K562 (cell line): ENCODE data around the gene C4A. TPM values are rescaled to one million over a fixed set of nuclear protein-coding genes. Genes with fewer than 3 reads are reported as not detected.

Source experiments
- ATF7 ChIP-seq: fragments of 450-650 bp; IDR thresholded peaks from 2 replicates; pipeline ENCODE4 v1.7.1; 2014; ENCODE audit warnings: mild to moderate bottlenecking, moderate library complexity
- CBX2 ChIP-seq: fragments of 200-600 bp; sonication (generic); IDR thresholded peaks from one replicate; pipeline ENCODE4 v1.6.1; 2012; ENCODE audit warnings: mild to moderate bottlenecking, low read length, inconsistent platforms; ENCODE audit not compliant: insufficient read depth, poor library complexity, severe bottlenecking
- GTF2A2 ChIP-seq: IDR thresholded peaks from 2 replicates; pipeline ENCODE4 v1.6.1; 2016; ENCODE audit warnings: mild to moderate bottlenecking, missing genetic modification characterization, missing compliant biosample characterization
- HEY1 ChIP-seq: fragments of 250-450 bp; sonication (Bioruptor Pico); IDR thresholded peaks from 2 replicates; pipeline ENCODE4 v1.5.0; 2020; ENCODE audit warnings: mild to moderate bottlenecking, moderate library complexity, borderline replicate concordance
- HMG20A ChIP-seq: fragments of 450-650 bp; formaldehyde crosslinking; conservative IDR thresholded peaks from 2 replicates; pipeline ENCODE4 v1.4.0; 2020; ENCODE audit warnings: mild to moderate bottlenecking, mixed read lengths
- KAT2B ChIP-seq: IDR thresholded peaks from one replicate; pipeline ENCODE4 v1.6.1; 2012; ENCODE audit warnings: low read depth, mild to moderate bottlenecking, control low read depth, inconsistent platforms, low read length, moderate library complexity
- KAT7 ChIP-seq: sonication (generic); formaldehyde crosslinking; IDR thresholded peaks from 2 replicates; pipeline ENCODE4 v1.8.0; 2022; ENCODE audit warnings: missing genetic modification reagents, mild to moderate bottlenecking, borderline replicate concordance
- PRMT5 ChIP-seq: sonication (generic); formaldehyde crosslinking; IDR thresholded peaks from 2 replicates; pipeline ENCODE4 v1.5.0; 2020; ENCODE audit warnings: missing genetic modification reagents
- PURB ChIP-seq: sonication (generic); formaldehyde crosslinking; IDR thresholded peaks from 2 replicates; pipeline ENCODE4 v1.9.0; 2021; ENCODE audit warnings: low read depth, mild to moderate bottlenecking, missing genetic modification reagents
- PYGO2 ChIP-seq: fragments of 450-650 bp; IDR thresholded peaks from 2 replicates; pipeline ENCODE4 v1.6.1; 2016; ENCODE audit warnings: mild to moderate bottlenecking, missing genetic modification characterization, moderate library complexity, missing compliant biosample characterization
- RBM17 ChIP-seq: fragments of 200-400 bp; formaldehyde crosslinking; IDR thresholded peaks from 2 replicates; pipeline ENCODE4 v1.6.1; 2017; ENCODE audit warnings: low read depth, mild to moderate bottlenecking, low read length, borderline replicate concordance
- RUNX1 ChIP-seq: sonication (generic); IDR thresholded peaks from 2 replicates; pipeline ENCODE4 v1.6.1; 2016; ENCODE audit warnings: antibody characterized with exemption, low read depth
- SAFB ChIP-seq: fragments of 200-400 bp; formaldehyde crosslinking; IDR thresholded peaks from 2 replicates; pipeline ENCODE4 v1.6.1; 2017; ENCODE audit warnings: low read depth, low read length, borderline replicate concordance
- SREBF2 ChIP-seq: sonication (generic); formaldehyde crosslinking; IDR thresholded peaks from 2 replicates; pipeline ENCODE4 v1.4.0; 2020; ENCODE audit warnings: mild to moderate bottlenecking, missing genetic modification reagents
- WHSC1 ChIP-seq: IDR thresholded peaks from one replicate; pipeline ENCODE4 v1.6.1; 2012; ENCODE audit warnings: low read length, control low read depth, inconsistent platforms
- ZNF431 ChIP-seq: sonication (generic); formaldehyde crosslinking; IDR thresholded peaks from 2 replicates; pipeline ENCODE4 v1.8.0; 2022; ENCODE audit warnings: mild to moderate bottlenecking, missing genetic modification reagents
- ZNF695 ChIP-seq: fragments of 450-650 bp; formaldehyde crosslinking; IDR thresholded peaks from 2 replicates; pipeline ENCODE4 v1.4.0; 2020; ENCODE audit warnings: mild to moderate bottlenecking, moderate library complexity
- polyA plus RNA-seq, 8 experiments: library from polyadenylated mRNA; depleted of rRNA in 4 of 8; stranded (reverse) in 5 of 8; unstranded in 3 of 8; fragments of >200 nt; fragmentation: Nextera tagmentation in 2 of 8; fragmentation: Illumina TruSeq in 1 of 8; extraction: Ambion mirVana in 2 of 8; extraction: Trizol in 1 of 8; gene quantifications; 2 replicates each; pipeline versions ENCODE4 v1.2.1 to v1.2.3, GENCODE V29; 2011 to 2014; ENCODE audit warnings: inconsistent platforms in 1 of 8, missing spikeins in 1 of 8
- total RNA-seq, 7 experiments: library from RNA; depleted of rRNA in 6 of 7; stranded (reverse); fragments of >200 nt in 6 of 7; fragmentation: Illumina TruSeq in 2 of 7; extraction: Trizol in 2 of 7; gene quantifications; 2 replicates each; pipeline versions ENCODE4 v1.2.1 to v1.2.3, GENCODE V29; 2011 to 2021; ENCODE audit warnings: low replicate concordance in 1 of 7
- TF ChIP-seq, protein P1 (sequence below): fragments of 250-450 bp; sonication (Bioruptor Pico); IDR thresholded peaks from 2 replicates; pipeline ENCODE4 v1.4.0; 2020; ENCODE audit warnings: borderline replicate concordance
- TF ChIP-seq, protein P2 (sequence below), 2 experiments: IDR thresholded peaks in 1 of 2; conservative IDR thresholded peaks in 1 of 2; 2 replicates each; pipeline ENCODE4 v1.6.1; 2016; ENCODE audit warnings: low read depth in 2 of 2, mild to moderate bottlenecking in 1 of 2, missing compliant biosample characterization in 1 of 2, missing genetic modification characterization in 1 of 2, moderate library complexity in 1 of 2
- TF ChIP-seq, protein P3 (sequence below): sonication (generic); formaldehyde crosslinking; IDR thresholded peaks from 2 replicates; pipeline ENCODE4 v1.8.0; 2022; ENCODE audit warnings: mild to moderate bottlenecking, missing genetic modification reagents
- TF ChIP-seq, protein P4 (sequence below): fragments of 250-450 bp; sonication (Bioruptor Pico); IDR thresholded peaks from 2 replicates; pipeline ENCODE4 v1.9.0; 2021; ENCODE audit warnings: mild to moderate bottlenecking
- TF ChIP-seq, protein P5 (sequence below), 2 experiments: fragments of 450-650 bp in 1 of 2; sonication (generic) in 1 of 2; formaldehyde crosslinking; conservative IDR thresholded peaks; 2 replicates each; pipeline versions ENCODE4 v1.4.0 to v1.8.1; 2020 to 2022; ENCODE audit warnings: mild to moderate bottlenecking in 1 of 2, missing genetic modification reagents in 1 of 2

The C4A gene
- total and polyA plus RNA-seq, 9 of the 15 experiments (the other 6 are each of a cell fraction or from before 2014, with no cell fraction given): 0.27 to 7.6 (median 5.0) TPM

DNA sequence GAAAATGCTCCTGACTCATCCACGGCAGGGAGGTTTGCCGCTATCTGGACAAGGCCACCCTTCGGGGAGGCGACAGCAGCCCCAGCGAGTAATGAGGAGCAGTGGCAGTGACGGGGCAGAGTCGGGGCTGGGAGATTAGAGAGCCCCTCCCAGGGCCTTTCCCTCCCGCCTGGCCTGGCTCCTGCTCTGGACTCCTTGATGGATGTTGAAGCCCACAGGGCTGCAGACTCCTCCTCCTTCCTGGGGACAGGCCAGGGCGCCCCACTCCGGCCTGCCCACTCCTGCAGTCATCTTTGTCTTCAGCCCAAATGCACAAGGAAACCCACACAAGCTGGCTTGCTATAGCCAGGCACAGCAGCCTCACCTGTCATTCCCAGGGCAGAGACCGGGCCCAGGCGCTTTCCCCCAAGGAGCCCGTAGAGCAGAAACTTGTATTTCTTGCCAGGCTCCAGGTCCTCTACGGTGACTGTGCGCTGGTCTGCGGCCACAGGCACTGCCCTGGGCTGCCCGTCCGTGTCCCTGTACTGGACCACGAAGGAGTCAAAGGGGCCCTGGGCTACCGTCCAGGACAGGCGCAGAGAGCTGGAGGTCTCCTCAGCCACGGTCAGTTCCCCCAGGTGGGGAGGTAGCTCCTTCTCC is 64.1 kb downstream of the C4A start (continued):
- TF ChIP-seq, protein P1, sequence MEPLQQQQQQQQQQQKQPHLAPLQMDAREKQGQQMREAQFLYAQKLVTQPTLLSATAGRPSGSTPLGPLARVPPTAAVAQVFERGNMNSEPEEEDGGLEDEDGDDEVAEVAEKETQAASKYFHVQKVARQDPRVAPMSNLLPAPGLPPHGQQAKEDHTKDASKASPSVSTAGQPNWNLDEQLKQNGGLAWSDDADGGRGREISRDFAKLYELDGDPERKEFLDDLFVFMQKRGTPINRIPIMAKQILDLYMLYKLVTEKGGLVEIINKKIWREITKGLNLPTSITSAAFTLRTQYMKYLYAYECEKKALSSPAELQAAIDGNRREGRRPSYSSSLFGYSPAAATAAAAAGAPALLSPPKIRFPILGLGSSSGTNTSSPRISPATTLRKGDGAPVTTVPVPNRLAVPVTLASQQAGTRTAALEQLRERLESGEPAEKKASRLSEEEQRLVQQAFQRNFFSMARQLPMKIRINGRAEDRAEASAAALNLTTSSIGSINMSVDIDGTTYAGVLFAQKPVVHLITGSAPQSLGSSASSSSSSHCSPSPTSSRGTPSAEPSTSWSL (CRISPR knock-in tag): no peak
- TF ChIP-seq PURB (no peak), ZNF695 (CRISPR knock-in tag) (no peak), PYGO2 (tag) (no peak), RBM17 (no peak), WHSC1 (no peak), CBX2 (no peak), HMG20A (no peak), GTF2A2 (0 out of 2 replicates have a peak, but pooled peaks have one; percentile 35), PRMT5 (CRISPR knock-in tag) (no peak), RUNX1 (no peak), KAT7 (CRISPR knock-in tag) (no peak; the same call in 1 of the 2 replicates), SAFB (no peak), KAT2B (no peak), ZNF431 (CRISPR knock-in tag) (no peak), ATF7 (peak; percentile 61; the same call in 1 of the 2 replicates), SREBF2 (CRISPR knock-in tag) (no peak), HEY1 (no peak)
- TF ChIP-seq, protein P2, sequence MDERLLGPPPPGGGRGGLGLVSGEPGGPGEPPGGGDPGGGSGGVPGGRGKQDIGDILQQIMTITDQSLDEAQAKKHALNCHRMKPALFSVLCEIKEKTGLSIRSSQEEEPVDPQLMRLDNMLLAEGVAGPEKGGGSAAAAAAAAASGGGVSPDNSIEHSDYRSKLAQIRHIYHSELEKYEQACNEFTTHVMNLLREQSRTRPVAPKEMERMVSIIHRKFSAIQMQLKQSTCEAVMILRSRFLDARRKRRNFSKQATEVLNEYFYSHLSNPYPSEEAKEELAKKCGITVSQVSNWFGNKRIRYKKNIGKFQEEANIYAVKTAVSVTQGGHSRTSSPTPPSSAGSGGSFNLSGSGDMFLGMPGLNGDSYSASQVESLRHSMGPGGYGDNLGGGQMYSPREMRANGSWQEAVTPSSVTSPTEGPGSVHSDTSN (CRISPR knock-in tag; IDR thresholded peaks at IDR 0.05; ENCODE audit: low read depth): no peak
- TF ChIP-seq, protein P2 (tag; conservative IDR thresholded peaks at IDR 0.05; ENCODE audit: low read depth): peak; percentile 62; the same call in 1 of the 2 replicates
- TF ChIP-seq, protein P3, sequence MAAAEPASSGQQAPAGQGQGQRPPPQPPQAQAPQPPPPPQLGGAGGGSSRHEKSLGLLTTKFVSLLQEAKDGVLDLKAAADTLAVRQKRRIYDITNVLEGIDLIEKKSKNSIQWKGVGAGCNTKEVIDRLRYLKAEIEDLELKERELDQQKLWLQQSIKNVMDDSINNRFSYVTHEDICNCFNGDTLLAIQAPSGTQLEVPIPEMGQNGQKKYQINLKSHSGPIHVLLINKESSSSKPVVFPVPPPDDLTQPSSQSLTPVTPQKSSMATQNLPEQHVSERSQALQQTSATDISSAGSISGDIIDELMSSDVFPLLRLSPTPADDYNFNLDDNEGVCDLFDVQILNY (CRISPR knock-in tag): no peak
- TF ChIP-seq, protein P4, sequence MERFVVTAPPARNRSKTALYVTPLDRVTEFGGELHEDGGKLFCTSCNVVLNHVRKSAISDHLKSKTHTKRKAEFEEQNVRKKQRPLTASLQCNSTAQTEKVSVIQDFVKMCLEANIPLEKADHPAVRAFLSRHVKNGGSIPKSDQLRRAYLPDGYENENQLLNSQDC (CRISPR knock-in tag): no peak
- TF ChIP-seq, protein P5, sequence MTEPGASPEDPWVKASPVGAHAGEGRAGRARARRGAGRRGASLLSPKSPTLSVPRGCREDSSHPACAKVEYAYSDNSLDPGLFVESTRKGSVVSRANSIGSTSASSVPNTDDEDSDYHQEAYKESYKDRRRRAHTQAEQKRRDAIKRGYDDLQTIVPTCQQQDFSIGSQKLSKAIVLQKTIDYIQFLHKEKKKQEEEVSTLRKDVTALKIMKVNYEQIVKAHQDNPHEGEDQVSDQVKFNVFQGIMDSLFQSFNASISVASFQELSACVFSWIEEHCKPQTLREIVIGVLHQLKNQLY (CRISPR knock-in tag; conservative IDR thresholded peaks at IDR 0.05): 0 out of 4 replicates have a peak, but pooled peaks of 1 of the 2 experiments have one; percentile 25
